H9 (cell line): Measurements from ENCODE around the gene LPP. TPM values are rescaled to one million over a fixed set of nuclear protein-coding genes. Genes with fewer than 3 reads are reported as not detected.

Source experiments
- DNase-seq: peaks from one replicate; pipeline ENCODE4 v3.0.0-alpha.2; 2017
- H2AFZ ChIP-seq: one replicate; pipeline ENCODE4 v1.6.1; 2013; ENCODE audit warnings: mild to moderate bottlenecking, low read length, control low read depth, moderate library complexity
- H2AK5ac ChIP-seq: 2 replicates; pipeline ENCODE4 v1.6.1; 2013; ENCODE audit warnings: low read length, control low read depth, mixed read lengths; ENCODE audit not compliant: insufficient read length
- H2BK120ac ChIP-seq: one replicate; pipeline ENCODE4 v1.6.1; 2013; ENCODE audit warnings: low read depth, mild to moderate bottlenecking, low read length, control low read depth, inconsistent platforms; ENCODE audit not compliant: poor library complexity, severe bottlenecking
- H2BK12ac ChIP-seq: 2 replicates; pipeline ENCODE4 v1.6.1; 2013; ENCODE audit warnings: low read length, control low read depth, mixed read lengths, low read depth; ENCODE audit not compliant: insufficient read length
- H2BK15ac ChIP-seq: 2 replicates; pipeline ENCODE4 v1.6.1; 2013; ENCODE audit warnings: low read depth, low read length, control low read depth
- H2BK20ac ChIP-seq: one replicate; pipeline ENCODE4 v1.6.1; 2013; ENCODE audit warnings: low read depth, mild to moderate bottlenecking, low read length, control low read depth, inconsistent platforms; ENCODE audit not compliant: poor library complexity, severe bottlenecking
- H2BK5ac ChIP-seq: 2 replicates; pipeline ENCODE4 v1.6.1; 2013; ENCODE audit warnings: low read length, control low read depth, mixed read lengths; ENCODE audit not compliant: insufficient read length
- H3K14ac ChIP-seq: 2 replicates; pipeline ENCODE4 v1.6.1; 2013; ENCODE audit warnings: low read length, control low read depth; ENCODE audit not compliant: insufficient read depth
- H3K18ac ChIP-seq: 2 replicates; pipeline ENCODE4 v1.6.1; 2013; ENCODE audit warnings: low read depth, mild to moderate bottlenecking, mixed read lengths, low read length, control low read depth; ENCODE audit not compliant: insufficient read length
- H3K23ac ChIP-seq: 2 replicates; pipeline ENCODE4 v1.6.1; 2013; ENCODE audit warnings: low read length, control low read depth, mixed read lengths, low read depth; ENCODE audit not compliant: insufficient read length
- H3K23me2 ChIP-seq: 2 replicates; pipeline ENCODE4 v1.6.1; 2013; ENCODE audit warnings: low read depth, mild to moderate bottlenecking, mixed read lengths, low read length, control low read depth; ENCODE audit not compliant: insufficient read length, poor library complexity, severe bottlenecking
- H3K27ac ChIP-seq: 2 replicates; pipeline ENCODE4 v1.5.1; 2013; ENCODE audit warnings: low read length, control low read depth, mixed read lengths, low read depth; ENCODE audit not compliant: insufficient read length
- H3K27me3 ChIP-seq: 2 replicates; pipeline ENCODE4 v1.6.1; 2013; ENCODE audit warnings: low read length, control low read depth, inconsistent platforms; ENCODE audit not compliant: insufficient read depth
- H3K4ac ChIP-seq: 2 replicates; pipeline ENCODE4 v1.6.1; 2013; ENCODE audit warnings: low read depth, mild to moderate bottlenecking, control low read depth, inconsistent platforms, low read length, moderate library complexity
- H3K4me1 ChIP-seq: 2 replicates; pipeline ENCODE4 v1.6.1; 2013; ENCODE audit warnings: low read length, control low read depth, inconsistent platforms; ENCODE audit not compliant: insufficient read depth
- H3K4me2 ChIP-seq: 2 replicates; pipeline ENCODE4 v1.6.1; 2013; ENCODE audit warnings: low read length, control low read depth, mixed read lengths; ENCODE audit not compliant: insufficient read length, insufficient read depth
- H3K56ac ChIP-seq: 2 replicates; pipeline ENCODE4 v1.6.1; 2013; ENCODE audit warnings: low read depth, mild to moderate bottlenecking, mixed read lengths, low read length, control low read depth; ENCODE audit not compliant: insufficient read length
- H3K79me1 ChIP-seq: 2 replicates; pipeline ENCODE4 v1.6.1; 2013; ENCODE audit warnings: low read depth, mild to moderate bottlenecking, moderate library complexity, low read length, control low read depth, inconsistent platforms; ENCODE audit not compliant: insufficient read depth, poor library complexity, severe bottlenecking
- H3K79me2 ChIP-seq: 2 replicates; pipeline ENCODE4 v1.6.1; 2013; ENCODE audit warnings: low read length, control low read depth, inconsistent platforms; ENCODE audit not compliant: insufficient read depth
- H3K9ac ChIP-seq: 2 replicates; pipeline ENCODE4 v1.6.1; 2013; ENCODE audit warnings: low read length, control low read depth, mixed read lengths; ENCODE audit not compliant: insufficient read length; ENCODE audit errors: extremely low read depth
- H3K9me3 ChIP-seq: one replicate; pipeline ENCODE4 v1.6.1; 2013; ENCODE audit warnings: low read depth, low read length, inconsistent platforms; ENCODE audit not compliant: control insufficient read depth
- H3T11ph ChIP-seq: one replicate; pipeline ENCODE4 v1.6.1; 2013; ENCODE audit warnings: mild to moderate bottlenecking, low read length, control low read depth, inconsistent platforms
- H4K20me1 ChIP-seq: one replicate; pipeline ENCODE4 v1.6.1; 2013; ENCODE audit not compliant: control insufficient read depth, insufficient read length, insufficient read depth
- H4K5ac ChIP-seq: 2 replicates; pipeline ENCODE4 v1.6.1; 2013; ENCODE audit warnings: low read depth, mild to moderate bottlenecking, mixed read lengths, low read length, control low read depth; ENCODE audit not compliant: insufficient read length
- H4K8ac ChIP-seq: replicated peaks from 2 replicates; pipeline ENCODE4 v1.6.1; 2013; ENCODE audit warnings: low read length, control low read depth, mixed read lengths, low read depth; ENCODE audit not compliant: insufficient read length
- H4K91ac ChIP-seq: 2 replicates; pipeline ENCODE4 v1.6.1; 2013; ENCODE audit warnings: low read depth, mild to moderate bottlenecking, moderate library complexity, mixed read lengths, low read length, control low read depth; ENCODE audit not compliant: insufficient read length
- H3K27ac Mint-ChIP-seq, 3 experiments: 2 replicates in 2 of 3; 3 replicates in 1 of 3; pipeline ENCODE4 v1.8.0; 2020 to 2021; ENCODE audit warnings: mixed read lengths in 3 of 3, mild to moderate bottlenecking in 1 of 3, moderate library complexity in 1 of 3
- H3K27me3 Mint-ChIP-seq: 2 replicates; pipeline ENCODE4 v1.8.0; 2021; ENCODE audit warnings: low read depth, mild to moderate bottlenecking, moderate library complexity, mixed read lengths
- H3K36me3 Mint-ChIP-seq, 3 experiments: 2 replicates in 2 of 3; 3 replicates in 1 of 3; pipeline ENCODE4 v1.8.0; 2020 to 2021; ENCODE audit warnings: low read depth in 3 of 3, mixed read lengths in 3 of 3; ENCODE audit not compliant: insufficient read depth in 1 of 3
- H3K4me1 Mint-ChIP-seq, 2 experiments: 2 replicates each; pipeline ENCODE4 v1.8.0; 2020; ENCODE audit warnings: mixed read lengths in 2 of 2
- H3K4me3 Mint-ChIP-seq, 2 experiments: 2 replicates in 1 of 2; 3 replicates in 1 of 2; pipeline ENCODE4 v1.8.0; 2020 to 2021; ENCODE audit warnings: mild to moderate bottlenecking in 2 of 2, mixed read lengths in 2 of 2, moderate library complexity in 1 of 2
- H3K9me3 Mint-ChIP-seq, 2 experiments: 2 replicates in 1 of 2; 3 replicates in 1 of 2; pipeline ENCODE4 v1.8.0; 2020; ENCODE audit warnings: mild to moderate bottlenecking in 2 of 2, mixed read lengths in 2 of 2, moderate library complexity in 1 of 2
- CTCF ChIP-seq: fragments of 200-600 bp; sonication (generic); conservative IDR thresholded peaks from 3 replicates; pipeline ENCODE4 v1.8.0; 2021; ENCODE audit warnings: antibody characterized with exemption, mild to moderate bottlenecking
- WGBS: extraction: QIAGEN DNeasy Blood & Tissue Kit; methylation state at CpG from one replicate; pipeline ENCODE4 v1.1.7; 2013; ENCODE audit warnings: missing lambda C conversion rate, low lambda C conversion rate, mixed read lengths; ENCODE audit not compliant: insufficient read length; ENCODE audit errors: extremely low coverage; 5-methylcytosine and 5-hydroxymethylcytosine counted together
- total RNA-seq: library from RNA; stranded (reverse); gene quantifications from 2 replicates; pipeline ENCODE4 v1.2.1, GENCODE V29; 2021

LPP gene
- total RNA-seq, 1 experiment from 2014 or later, result 64.6 TPM

- Mint-ChIP-seq H3K27ac (peak overlapping the region in 1 of 3 experiments; percentile 58; a peak in 1 of 7 replicates), H3K27me3 (no peaks in the 10 kb centered on the region), H3K4me3 (no peak overlapping the region), H3K36me3 (no peaks in the 10 kb centered on the region), H3K9me3 (no peaks in the 10 kb centered on the region), H3K4me1 (peaks cover 3 to 8% of the 10 kb centered on the region in 2 experiments; a peak in 3 of 4 replicates)
- Histone ChIP-seq H3K56ac (no peak overlapping the region), H2BK120ac (no peak overlapping the region), H3K9ac (no peak overlapping the region), H2BK20ac (no peak overlapping the region), H2BK5ac (no peak overlapping the region), H3K79me1 (no peaks in the 10 kb centered on the region), H2BK12ac (no peak overlapping the region), H4K20me1 (no peaks in the 10 kb centered on the region), H3K4me1 (no peaks in the 10 kb centered on the region), H4K91ac (no peak overlapping the region), H3K9me3 (no peaks in the 10 kb centered on the region), H2BK15ac (0 out of 2 replicates have a peak overlapping the region, but pooled peaks have one; percentile 24), H3K18ac (no peak overlapping the region), H3K27ac (no peak overlapping the region), H2AFZ (no peak overlapping the region), H4K8ac (no peak overlapping the region), H4K5ac (no peak overlapping the region), H3T11ph (no peak overlapping the region), H3K79me2 (no peaks in the 10 kb centered on the region), H3K4ac (no peak overlapping the region), H3K27me3 (no peaks in the 10 kb centered on the region), H3K23me2 (no peaks in the 10 kb centered on the region), H3K4me2 (no peak overlapping the region), H3K23ac (no peak overlapping the region), H3K14ac (no peak overlapping the region), H2AK5ac (no peak overlapping the region)
- WGBS, result no CpG with 5 or more reads among the region's 5 CpGs
- no peak for TF ChIP-seq CTCF
- DNase-seq, result no peak
Measured at GRCh38 chr3:188574885-188575284, 420.9 kb downstream of the LPP start.
